NCI-H1694 (cell line): ENCODE results near the gene SPRING1.
"Not testable (repeated sequence)": the region's sequence is repeated elsewhere in the genome, so short reads cannot be mapped to it uniquely, and the experiment has no call there.

ENCODE experiments used
- DNase-seq: peaks from one replicate; lab custom pipeline; 2025; lab: John Stamatoyannopoulos, UW

The SPRING1 gene

GRCh38 chr12:116737774-116738657, at the start of gene SPRING1, which contains the start of gene RNFT2:
TSS of gene SPRING1 (minus strand) at chr12:116738069. CDS start at chr12:116737900, 169 bp downstream.
TSS of gene RNFT2 (plus strand) at chr12:116738315. CDS start at chr12:116740498, 2,183 bp downstream.
- DNase-seq: peak; percentile 96

GRCh38 chr12:116784238-116784612, 46.4 kb upstream of the SPRING1 start:
- DNase-seq: no peak

DNA sequence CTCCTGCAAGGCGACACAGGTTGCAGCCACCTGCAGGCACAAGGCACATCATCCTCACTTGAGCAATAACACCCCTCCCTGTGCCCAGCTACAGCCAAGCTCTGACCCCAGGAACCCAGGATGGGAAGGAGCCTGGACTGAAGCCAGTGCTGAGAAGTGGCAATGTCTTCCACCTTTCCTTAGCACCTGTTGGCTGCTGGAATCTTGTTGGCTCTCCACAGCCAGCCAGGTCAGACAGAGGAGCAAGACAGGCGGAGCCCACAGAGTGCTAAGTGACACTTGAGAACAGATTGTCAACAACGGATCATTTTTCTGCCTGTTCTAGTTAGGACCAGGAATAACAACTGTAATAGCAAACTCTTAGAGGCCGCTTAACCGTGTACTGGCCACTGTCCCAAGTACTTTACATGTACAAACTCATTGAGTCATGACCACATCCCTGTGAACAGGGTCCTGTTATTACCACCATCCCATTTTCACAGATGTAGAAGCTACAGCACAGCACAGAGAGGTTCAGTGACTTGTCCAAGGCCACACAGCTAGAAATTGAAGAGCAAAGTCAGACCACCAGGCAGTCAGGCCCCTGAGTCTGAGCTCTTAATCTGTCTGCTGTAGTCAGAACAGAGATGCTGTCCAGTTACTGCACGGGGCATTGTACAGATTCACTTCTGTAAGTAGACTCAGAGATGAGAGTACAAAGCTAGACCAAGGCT, 45.8 kb upstream of the SPRING1 start:
- no peak for DNase-seq

DNA sequence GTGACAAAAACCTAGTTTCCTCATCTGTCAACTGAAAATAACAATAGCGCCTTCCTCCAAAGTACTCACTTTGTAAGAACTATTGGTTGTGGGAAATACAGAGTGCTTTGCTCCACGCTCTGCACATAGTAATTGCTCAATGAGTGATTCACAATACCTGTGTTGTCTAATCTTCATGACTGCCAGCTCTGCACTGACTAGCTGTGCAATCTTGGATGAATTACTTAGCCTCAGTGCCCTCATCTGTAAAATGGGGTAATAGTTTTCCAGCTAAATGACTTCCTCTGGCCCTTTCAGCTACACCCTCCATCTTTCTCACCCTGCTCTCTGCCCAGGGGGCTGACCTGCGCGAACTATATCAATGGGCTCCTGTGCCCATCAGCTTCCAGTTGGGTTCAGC, 43.1 kb upstream of the SPRING1 start:
- DNase-seq: no peak

DNA sequence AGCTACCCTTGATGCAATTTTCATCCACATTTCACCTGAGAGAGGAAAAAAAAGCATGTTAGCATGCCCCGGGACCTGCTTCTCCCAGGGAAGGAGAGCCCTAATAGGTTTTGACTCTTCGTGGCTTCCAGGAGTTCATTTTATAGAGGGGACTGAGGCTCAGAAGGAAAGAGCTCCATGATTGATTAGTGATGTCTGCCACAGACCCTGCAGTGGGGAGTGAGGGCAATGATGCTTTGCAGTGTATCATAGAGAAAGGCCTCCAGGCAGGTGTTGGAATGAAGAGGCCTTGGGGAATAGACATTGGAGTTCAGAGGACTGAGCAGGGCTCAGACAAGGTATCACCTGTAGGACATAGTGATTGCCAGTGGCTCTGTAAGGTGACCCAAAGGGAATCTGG, 41.7 kb upstream of the SPRING1 start:
- no peak for DNase-seq

DNA sequence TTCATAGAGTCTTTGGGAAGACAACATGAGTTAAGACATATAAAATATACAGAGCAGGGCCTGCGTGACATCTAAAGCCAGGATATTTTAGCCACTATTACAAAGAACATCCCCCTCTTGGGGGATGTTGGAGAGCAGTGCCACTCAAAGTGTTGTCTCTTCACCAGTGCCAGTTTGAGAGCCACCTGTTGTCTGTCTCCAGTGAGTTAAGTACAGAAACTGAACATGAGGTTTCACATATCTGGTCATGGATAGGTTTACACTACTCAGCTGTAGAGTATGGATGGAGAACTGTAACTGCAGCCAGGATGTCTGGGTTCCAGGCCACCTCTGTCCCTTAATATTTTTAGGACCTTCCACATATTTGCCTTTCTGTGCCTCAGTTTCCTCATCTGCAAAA, 39.4 kb upstream of the SPRING1 start:
- DNase-seq: no peak

DNA sequence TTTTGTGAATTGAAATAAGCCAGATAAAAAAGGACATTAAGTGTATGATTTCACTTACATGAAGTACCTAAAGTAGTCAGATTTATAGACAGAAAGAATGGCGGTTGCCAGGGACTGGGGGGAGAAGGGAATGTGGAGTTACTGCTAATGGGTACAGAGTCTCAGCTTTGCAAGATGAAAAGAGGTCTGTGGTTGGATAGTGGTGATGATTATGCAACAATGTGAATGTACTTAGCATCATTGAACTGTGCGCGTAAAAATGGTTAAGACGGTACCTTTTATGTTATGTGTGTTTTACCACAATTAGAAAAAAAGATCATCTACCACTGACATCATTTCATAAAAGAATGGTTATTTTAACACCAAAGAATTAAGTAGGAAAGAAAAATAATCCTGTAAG, 36.2 kb upstream of the SPRING1 start:
- no peak for DNase-seq

- no peak for DNase-seq
Observed at GRCh38 chr12:116773276-116773731, 35.4 kb upstream of the SPRING1 start.

DNA sequence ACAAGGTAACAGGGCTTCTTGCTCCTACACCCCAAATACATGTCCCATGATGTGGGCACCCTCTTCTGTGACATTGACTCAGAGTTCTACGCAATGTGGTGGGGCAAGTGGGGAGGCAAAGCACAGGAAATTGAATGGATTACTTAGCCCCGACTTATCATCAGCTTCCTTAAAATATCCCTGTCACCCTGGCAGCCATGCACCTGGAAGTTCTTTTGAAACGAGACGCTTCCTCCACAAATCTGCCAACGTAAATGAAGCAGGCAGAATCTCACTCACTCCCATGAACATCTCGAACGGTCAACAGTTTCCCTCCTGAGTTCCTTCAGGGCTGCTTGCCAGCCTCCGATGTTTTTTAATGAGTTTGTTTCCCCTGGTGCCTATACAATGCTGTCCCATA, 33.8 kb upstream of the SPRING1 start:
- no peak for DNase-seq

DNA sequence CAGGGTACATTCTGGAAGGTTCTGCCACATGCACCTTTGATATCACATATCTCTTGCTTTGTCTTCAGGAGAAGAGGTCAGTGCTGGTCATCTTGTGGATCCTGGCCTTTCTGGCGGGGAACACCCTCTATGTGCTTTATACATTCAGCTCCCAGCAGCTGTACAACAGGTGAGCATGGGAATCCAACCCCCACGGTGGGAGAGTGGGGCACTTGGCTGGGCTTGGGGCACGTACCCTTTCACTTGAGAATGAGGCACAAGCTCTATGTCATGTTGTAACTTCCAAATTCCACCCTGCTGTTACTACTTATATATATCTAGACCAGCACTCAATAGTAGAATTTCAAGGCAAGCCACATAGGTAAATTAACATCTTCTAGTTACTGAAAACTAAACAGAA, 28.9 kb upstream of the SPRING1 start:
- DNase-seq: no peak

- no peak for DNase-seq
Observed at GRCh38 chr12:116766285-116766684, 28.4 kb upstream of the SPRING1 start.

DNA sequence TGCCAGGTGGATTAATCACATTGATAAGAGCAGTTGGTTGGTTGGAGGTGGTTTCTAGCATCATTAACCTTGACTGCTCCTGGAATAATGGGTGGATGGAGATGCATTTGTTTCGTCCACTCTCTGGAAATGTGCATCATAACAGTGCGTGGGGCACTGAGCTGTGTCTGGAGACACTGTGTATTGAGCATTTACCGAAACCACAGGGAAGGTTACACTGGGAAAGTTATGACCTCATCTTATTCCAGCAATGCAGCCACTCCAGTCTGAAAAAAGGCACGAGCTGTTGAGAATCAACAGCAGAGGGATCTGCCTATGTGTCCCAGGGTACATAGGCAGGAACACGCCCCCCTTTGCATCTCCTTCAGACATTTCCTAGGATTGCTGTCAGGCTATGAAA, 27.4 kb upstream of the SPRING1 start:
- DNase-seq: no peak

DNA sequence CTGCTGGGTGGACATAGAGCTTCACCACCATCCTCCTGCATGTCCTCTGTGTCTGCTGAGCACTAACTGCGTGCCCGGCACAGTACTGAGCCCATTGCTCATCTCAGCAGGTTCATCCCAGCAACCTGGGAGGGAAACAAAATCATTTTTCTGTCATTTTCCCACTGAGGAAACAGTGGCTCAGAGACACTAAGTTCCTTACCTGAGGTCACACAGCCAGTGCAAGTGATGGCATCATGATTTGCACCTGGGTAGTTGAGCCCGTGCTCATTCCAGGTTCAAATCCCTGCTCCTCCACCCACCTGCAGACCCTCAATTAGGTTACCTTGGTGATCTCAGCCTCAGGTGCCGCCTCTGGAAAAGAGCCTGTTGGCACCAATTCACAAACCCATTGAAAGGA, 23.6 kb upstream of the SPRING1 start:
- DNase-seq: no peak

DNA sequence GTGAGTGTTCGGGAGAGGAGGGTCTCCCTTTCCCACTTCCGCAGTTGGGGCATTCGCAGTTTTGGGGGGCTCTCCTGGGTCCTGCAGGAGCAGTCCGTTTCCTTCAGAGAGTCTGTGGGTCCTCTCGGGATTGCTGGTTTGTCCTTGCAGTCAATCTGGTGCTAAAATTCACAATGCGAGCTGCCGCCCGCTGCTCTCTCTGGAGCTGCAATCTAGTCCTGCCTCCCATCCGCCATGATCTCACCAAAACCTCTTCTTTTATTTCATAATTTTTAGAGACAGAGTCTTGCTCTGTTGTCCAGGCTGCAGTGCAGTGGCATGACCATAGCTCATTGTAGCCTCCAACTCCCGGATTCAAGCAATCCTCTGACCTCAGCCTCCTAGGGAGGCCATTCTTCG, 22.8 kb upstream of the SPRING1 start:
- no peak for DNase-seq

GRCh38 chr12:116759783-116760621, 22.1 kb upstream of the SPRING1 start:
- no peak for DNase-seq

GRCh38 chr12:116754783-116755182, 16.9 kb upstream of the SPRING1 start:
- not testable (repeated sequence) for DNase-seq

- DNase-seq: not testable (repeated sequence)
Observed at GRCh38 chr12:116754097-116754496, 16.2 kb upstream of the SPRING1 start.

GRCh38 chr12:116750298-116750697, 12.4 kb upstream of the SPRING1 start:
- no peak for DNase-seq

DNA sequence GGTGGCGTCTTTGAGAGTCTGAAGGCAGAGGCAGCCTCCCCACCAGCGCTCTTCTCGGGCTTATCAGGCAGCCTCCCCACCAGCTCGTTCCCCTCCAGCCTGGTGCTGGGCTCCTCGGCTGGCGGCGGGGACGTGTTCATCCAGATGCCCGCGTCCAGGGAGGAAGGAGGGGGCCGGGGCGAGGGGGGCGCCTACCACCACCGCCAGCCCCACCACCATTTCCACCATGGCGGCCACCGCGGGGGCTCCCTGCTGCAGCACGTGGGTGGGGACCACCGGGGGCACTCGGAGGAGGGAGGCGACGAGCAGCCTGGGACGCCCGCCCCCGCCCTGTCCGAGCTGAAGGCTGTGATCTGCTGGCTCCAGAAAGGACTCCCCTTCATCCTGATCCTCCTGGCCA, 12.0 kb upstream of the SPRING1 start:
- DNase-seq: no peak

DNA sequence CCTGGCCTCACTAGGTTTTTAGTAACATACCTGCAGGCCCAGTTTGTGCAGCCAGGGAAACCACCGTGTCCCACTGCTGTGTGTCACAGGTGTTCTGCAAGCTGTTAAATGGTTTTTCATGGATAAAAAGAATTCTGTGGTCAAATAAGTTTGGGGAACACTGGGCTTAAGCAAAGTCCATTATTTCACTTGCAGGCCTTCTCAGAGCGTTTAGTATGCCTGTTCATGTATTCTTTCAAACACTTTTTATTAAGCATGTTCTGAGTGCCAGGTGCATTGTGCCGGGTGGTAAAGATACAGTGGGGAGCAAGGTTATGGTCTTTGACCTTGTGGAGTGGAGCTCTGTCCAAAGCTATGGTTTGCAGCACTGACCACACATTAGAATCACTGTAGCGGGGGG, 7.7 kb upstream of the SPRING1 start:
- DNase-seq: no peak

DNA sequence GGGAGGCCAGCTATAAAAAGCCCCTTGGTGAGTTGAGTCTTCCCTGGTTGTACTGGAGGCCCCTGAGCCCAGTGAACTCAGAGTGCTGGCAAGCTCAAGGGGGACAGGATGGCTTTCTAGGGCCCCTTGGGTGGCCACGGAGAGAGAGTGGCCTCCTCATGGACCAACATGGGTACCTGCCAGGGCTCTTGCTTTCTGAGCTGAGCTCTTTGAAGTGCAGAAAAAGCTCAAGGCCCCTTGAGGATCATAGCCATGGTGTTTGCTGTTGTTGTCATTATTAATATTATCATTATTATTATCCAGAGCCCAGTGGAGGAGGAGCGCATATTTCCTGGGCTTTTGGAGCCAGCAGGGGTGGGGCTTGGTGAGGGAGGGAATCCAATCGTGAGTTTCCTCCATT, 6.9 kb upstream of the SPRING1 start:
- no peak for DNase-seq

- not testable (repeated sequence) for DNase-seq
Observed at GRCh38 chr12:116742787-116743186, 4.9 kb upstream of the SPRING1 start.
